HG02943 (cell line): ENCODE data around the gene SLC37A1.
"Not testable (repeated sequence)": the region's sequence is repeated elsewhere in the genome, so short reads cannot be mapped to it uniquely, and the experiment has no call there.

Experiments used
- ATAC-seq: cut with Tn5 transposase; IDR thresholded peaks from one replicate; pipeline ENCODE4 v1.9.1; 2021; ENCODE audit warnings: mild to moderate bottlenecking, low read depth, moderate library complexity; ENCODE audit not compliant: unreplicated experiment

The SLC37A1 gene

DNA sequence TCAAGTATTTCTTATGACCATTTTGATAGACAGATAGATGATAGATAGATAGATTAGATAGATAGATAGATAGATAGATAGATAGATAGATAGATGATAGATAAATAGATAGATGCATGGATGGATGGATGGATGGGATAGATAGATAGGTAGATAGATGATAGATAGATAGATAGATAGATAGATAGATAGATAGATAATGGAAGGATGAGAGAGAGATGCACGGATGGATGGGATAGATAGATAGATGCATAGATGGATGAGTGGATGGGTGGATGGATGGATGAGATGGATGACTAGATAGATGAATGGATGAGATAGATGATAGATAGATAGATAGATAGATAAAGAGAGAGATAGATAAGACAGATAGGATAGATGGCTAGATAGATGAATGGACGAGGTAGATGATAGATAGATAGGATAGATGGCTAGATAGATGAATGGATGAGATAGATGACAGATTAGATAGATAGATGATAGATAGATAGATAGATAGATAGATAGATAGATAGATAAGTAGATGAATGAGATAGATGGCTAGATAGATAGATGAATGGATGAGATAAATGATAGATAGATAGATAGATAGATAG lies 114.9 kb downstream of the SLC37A1 start:
- not testable (repeated sequence) for ATAC-seq

DNA sequence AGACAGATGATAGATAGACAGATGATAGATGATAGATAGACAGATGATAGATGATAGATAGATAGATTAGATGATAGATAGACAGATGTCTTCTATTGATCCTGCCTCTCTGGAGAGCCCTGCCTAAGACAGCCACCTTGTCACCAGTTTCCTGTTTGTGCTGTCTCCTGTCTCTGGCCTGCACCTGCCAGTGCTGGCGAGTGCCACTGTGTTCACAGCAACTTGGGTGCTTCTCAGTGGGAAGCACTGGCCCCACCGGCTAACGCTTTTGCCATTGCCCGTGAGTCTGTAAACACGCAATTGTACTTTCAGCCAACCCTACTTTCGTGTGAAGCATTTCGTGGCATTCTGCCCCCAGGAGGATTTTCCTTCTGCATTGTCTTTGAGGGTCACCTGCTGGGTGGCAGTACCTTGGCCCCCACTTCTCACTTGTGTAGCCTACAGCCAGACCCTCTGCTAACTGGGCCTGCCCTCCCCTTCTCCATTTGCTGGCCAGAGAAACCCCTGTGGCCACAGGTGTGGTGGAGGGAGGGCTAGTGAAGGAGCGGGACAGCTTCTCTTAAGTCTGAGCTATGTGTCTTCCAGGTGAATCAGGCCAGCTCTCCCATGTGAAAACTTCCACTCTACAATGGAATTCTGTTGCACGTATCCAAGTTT lies 116.4 kb downstream of the SLC37A1 start:
- ATAC-seq = no peak

DNA sequence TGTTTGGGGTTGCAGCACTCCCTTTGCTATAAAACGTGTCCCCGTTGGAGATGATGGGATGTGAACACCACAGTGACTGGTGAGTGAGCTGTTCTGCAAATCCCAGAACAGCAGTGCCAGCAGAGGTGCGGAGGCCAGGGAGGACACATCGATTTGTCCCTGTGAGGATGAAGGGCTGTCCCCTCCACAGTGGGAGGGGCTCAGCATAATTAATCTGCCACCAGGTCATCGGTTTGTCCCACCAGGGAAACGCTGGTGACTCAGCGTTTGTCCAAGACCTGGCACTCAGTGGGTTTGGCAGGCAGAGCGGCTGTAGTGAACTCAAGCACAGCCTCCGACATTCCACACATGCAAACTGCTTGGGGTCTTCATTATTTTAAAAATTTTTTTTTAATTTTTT lies 117.0 kb downstream of the SLC37A1 start:
- ATAC-seq = no peak
